Keratinocyte (primary cell): ENCODE data around the gene SLC23A2. TPM values are rescaled to one million over a fixed set of nuclear protein-coding genes. Genes with fewer than 3 reads are reported as not detected.

Experiments
- DNase-seq: peaks from one replicate; pipeline ENCODE4 v3.0.0-alpha.2; 2011; ENCODE audit warnings: low read depth, missing footprints, low spot score
- FAIRE-seq: peaks from 2 replicates; lab custom pipeline; 2011; peaks lifted over from hg19 to GRCh38; lab: Jason Lieb, UNC
- H2AFZ ChIP-seq: 2 replicates; pipeline ENCODE4 v1.6.0; 2012; ENCODE audit warnings: low read length, control low read depth, inconsistent platforms; ENCODE audit not compliant: control insufficient read depth
- H3K27ac ChIP-seq: 2 replicates; pipeline ENCODE4 v1.5.1; 2011; ENCODE audit warnings: low read length; ENCODE audit not compliant: control insufficient read depth, insufficient read depth
- H3K27me3 ChIP-seq: 3 replicates; pipeline ENCODE4 v1.6.0; 2011; ENCODE audit warnings: low read length; ENCODE audit not compliant: control insufficient read depth, insufficient read depth; ENCODE audit errors: extremely low read depth
- H3K36me3 ChIP-seq, 2 experiments: 2 replicates in 1 of 2; 3 replicates in 1 of 2; pipeline ENCODE4 v1.5.1; 2011; ENCODE audit warnings: low read length in 2 of 2, mild to moderate bottlenecking in 1 of 2; ENCODE audit not compliant: control insufficient read depth in 2 of 2, insufficient read depth in 2 of 2; ENCODE audit errors: extremely low read depth in 1 of 2
- H3K4me1 ChIP-seq: 3 replicates; pipeline ENCODE4 v1.5.1; 2011; ENCODE audit warnings: low read length; ENCODE audit not compliant: control insufficient read depth, insufficient read depth; ENCODE audit errors: extremely low read depth
- H3K4me2 ChIP-seq: 3 replicates; pipeline ENCODE4 v1.6.0; 2011; ENCODE audit warnings: low read depth, low read length; ENCODE audit not compliant: control insufficient read depth, insufficient read depth; ENCODE audit errors: extremely low read depth
- H3K4me3 ChIP-seq, 3 experiments: fragments of 200-600 bp in 1 of 3; sonication (generic) in 1 of 3; 2 replicates in 2 of 3; 3 replicates in 1 of 3; pipeline ENCODE4 v1.5.1; 2011 to 2016; ENCODE audit warnings: low read length in 3 of 3, mild to moderate bottlenecking in 3 of 3, control low read depth in 2 of 3, inconsistent platforms in 1 of 3, low read depth in 1 of 3, mixed read lengths in 1 of 3, mixed run types in 1 of 3, moderate library complexity in 1 of 3; ENCODE audit not compliant: control insufficient read depth in 2 of 3, insufficient read depth in 2 of 3; ENCODE audit errors: extremely low read depth in 1 of 3
- H3K79me2 ChIP-seq: 2 replicates; pipeline ENCODE4 v1.6.0; 2012; ENCODE audit warnings: low read length; ENCODE audit not compliant: control insufficient read depth, insufficient read depth
- H3K9ac ChIP-seq: 3 replicates; pipeline ENCODE4 v1.6.0; 2011; ENCODE audit warnings: low read length; ENCODE audit not compliant: control insufficient read depth, insufficient read depth; ENCODE audit errors: extremely low read depth
- H3K9me1 ChIP-seq: 3 replicates; pipeline ENCODE4 v1.6.0; 2011; ENCODE audit warnings: low read length; ENCODE audit not compliant: control insufficient read depth, insufficient read depth; ENCODE audit errors: extremely low read depth
- H3K9me3 ChIP-seq: 2 replicates; pipeline ENCODE4 v1.5.1; 2012; ENCODE audit warnings: low read depth, low read length; ENCODE audit not compliant: control insufficient read depth
- H4K20me1 ChIP-seq: 3 replicates; pipeline ENCODE4 v1.6.0; 2011; ENCODE audit warnings: low read length; ENCODE audit not compliant: control insufficient read depth, insufficient read depth; ENCODE audit errors: extremely low read depth
- CTCF ChIP-seq, 3 experiments: IDR thresholded peaks in 1 of 3; conservative IDR thresholded peaks in 1 of 3; optimal IDR thresholded peaks in 1 of 3; 2 replicates in 2 of 3; 3 replicates in 1 of 3; pipeline versions ENCODE3 to v1.5.1; 2011; ENCODE audit warnings: low read length in 3 of 3, mild to moderate bottlenecking in 3 of 3, moderate library complexity in 2 of 3, control low read depth in 1 of 3, inconsistent platforms in 1 of 3; ENCODE audit not compliant: insufficient read depth in 2 of 3; ENCODE audit errors: extremely low read depth in 1 of 3
- EZH2 ChIP-seq: IDR thresholded peaks from one replicate; pipeline ENCODE4 v1.6.1; 2012; ENCODE audit warnings: inconsistent platforms, mild to moderate bottlenecking, low read length, moderate library complexity
- dilution Hi-C: fragments of 300-500 bp; cut with MboI; formaldehyde crosslinking; loops from one replicate; pipeline ENCODE4 v1.7.0; 2020; ENCODE audit warnings: low sequenced_read_pairs; ENCODE audit not compliant: extremely low pct_ligation_motif_present
- polyA plus RNA-seq, 5 experiments: library from polyadenylated mRNA; depleted of rRNA in 3 of 5; stranded (reverse) in 3 of 5; stranded (forward) in 1 of 5; unstranded in 1 of 5; fragments of >200 nt; gene quantifications; 1 replicate in 1 of 5; 2 replicates in 3 of 5; 3 replicates in 1 of 5; pipeline versions ENCODE4 v1.2.1 to v1.2.3, GENCODE V29; 2011 to 2012; ENCODE audit warnings: missing spikeins in 2 of 5, low read depth in 1 of 5, low replicate concordance in 1 of 5

Gene SLC23A2
- polyA plus RNA-seq, 1 donor (not counting 4 experiments of a cell fraction or from before 2014, with no cell fraction given): 13.4 TPM

GRCh38 chr20:4866429-4866828, 134.9 kb downstream of the SLC23A2 start:
- Histone ChIP-seq H3K9ac (no peak overlapping the region), H3K36me3 (peaks cover 12% of the 10 kb centered on the region in 2 experiments), H3K79me2 (no peaks in the 10 kb centered on the region), H3K9me1 (no peaks in the 10 kb centered on the region), H3K4me3 (no peak overlapping the region), H3K4me2 (no peak overlapping the region), H4K20me1 (no peaks in the 10 kb centered on the region), H3K9me3 (no peaks in the 10 kb centered on the region), H3K27ac (no peak overlapping the region), H3K4me1 (no peaks in the 10 kb centered on the region), H2AFZ (no peak overlapping the region), H3K27me3 (no peaks in the 10 kb centered on the region)
- dilution Hi-C loops: no loop called here
- TF ChIP-seq EZH2 (no peak), CTCF (optimal IDR thresholded peaks at IDR 0.05 in 1 of 3, IDR thresholded peaks at IDR 0.05 in 1 of 3, conservative IDR thresholded peaks at IDR 0.05 in 1 of 3; ENCODE audit: extremely low read depth in 1 of 3, insufficient read depth in 2 of 3, low read length in 3 of 3) (peak in 2 of 3 experiments; percentile 49 to 54)
- DNase-seq (no peak), FAIRE-seq (no peak)

GRCh38 chr20:4864311-4864752, 137.0 kb downstream of the SLC23A2 start:
- no peak for FAIRE-seq
- H3K4me2 ChIP-seq: no peak overlapping the region
- no peak for DNase-seq

More at GRCh38 chr20:4864311-4864752, 137.0 kb downstream of the SLC23A2 start:
- no peak overlapping the region for H3K9ac ChIP-seq
- H3K27ac ChIP-seq: no peak overlapping the region
- no peaks in the 10 kb centered on the region for H3K9me3 ChIP-seq
- no peaks in the 10 kb centered on the region for H4K20me1 ChIP-seq
- H3K79me2 ChIP-seq: no peaks in the 10 kb centered on the region
- no peak overlapping the region for H3K4me3 ChIP-seq
- H3K9me1 ChIP-seq: no peaks in the 10 kb centered on the region
- peaks cover 10 to 13% of the 10 kb centered on the region in 2 experiments for H3K36me3 ChIP-seq
- dilution Hi-C loops: no loop called here
- H3K27me3 ChIP-seq: no peaks in the 10 kb centered on the region
- TF ChIP-seq EZH2 (no peak), CTCF (optimal IDR thresholded peaks at IDR 0.05 in 1 of 3, IDR thresholded peaks at IDR 0.05 in 1 of 3, conservative IDR thresholded peaks at IDR 0.05 in 1 of 3; ENCODE audit: extremely low read depth in 1 of 3, insufficient read depth in 2 of 3, low read length in 3 of 3) (no peak)
- H3K4me1 ChIP-seq: no peaks in the 10 kb centered on the region
- H2AFZ ChIP-seq: no peak overlapping the region
